ENCODE measurements around the gene TSHZ3. TPM values are rescaled to one million over a fixed set of nuclear protein-coding genes. Genes with fewer than 3 reads are reported as not detected.

The TSHZ3 gene
- polyA plus RNA-seq, 1 donor from 2014 or later = not detected

- H3K4me1 Mint-ChIP-seq = no peaks in the 10 kb centered on the region
- H3K4me3 Mint-ChIP-seq = no peak overlapping the region
- no peaks in the 10 kb centered on the region for H3K27me3 Mint-ChIP-seq
- no peaks in the 10 kb centered on the region for H3K9me3 Mint-ChIP-seq
- no peaks in the 10 kb centered on the region for H3K36me3 Mint-ChIP-seq
- no peak overlapping the region for H3K27ac Mint-ChIP-seq
Observed at GRCh38 chr19:31264041-31264778, 85.0 kb downstream of the TSHZ3 start.

- H3K36me3 Mint-ChIP-seq = no peaks in the 10 kb centered on the region
- H3K27ac Mint-ChIP-seq = no peak overlapping the region
- H3K9me3 Mint-ChIP-seq = peaks cover 0 to 3% (median 0%) of the 10 kb centered on the region in 3 donors
- no peak overlapping the region for H3K4me3 Mint-ChIP-seq
- no peaks in the 10 kb centered on the region for H3K27me3 Mint-ChIP-seq
- H3K4me1 Mint-ChIP-seq = no peaks in the 10 kb centered on the region
Observed at GRCh38 chr19:31263328-31263727, 85.9 kb downstream of the TSHZ3 start.

- Mint-ChIP-seq H3K4me3 (no peak overlapping the region), H3K36me3 (no peaks in the 10 kb centered on the region), H3K27ac (no peak overlapping the region), H3K4me1 (no peaks in the 10 kb centered on the region), H3K9me3 (peaks cover 0 to 3% (median 0%) of the 10 kb centered on the region in 3 donors), H3K27me3 (no peaks in the 10 kb centered on the region)
Observed at GRCh38 chr19:31262725-31263191, 86.5 kb downstream of the TSHZ3 start.

GRCh38 chr19:31261603-31262212, 87.5 kb downstream of the TSHZ3 start:
- Mint-ChIP-seq H3K27ac (no peak overlapping the region), H3K36me3 (no peaks in the 10 kb centered on the region), H3K27me3 (no peaks in the 10 kb centered on the region), H3K4me1 (no peaks in the 10 kb centered on the region), H3K4me3 (no peak overlapping the region), H3K9me3 (peaks cover 0 to 3% (median 0%) of the 10 kb centered on the region in 3 donors)

GRCh38 chr19:31261019-31261602, 88.1 kb downstream of the TSHZ3 start:
- H3K27me3 Mint-ChIP-seq = no peaks in the 10 kb centered on the region
- no peaks in the 10 kb centered on the region for H3K36me3 Mint-ChIP-seq
- H3K4me3 Mint-ChIP-seq = no peak overlapping the region
- H3K4me1 Mint-ChIP-seq = no peaks in the 10 kb centered on the region
- H3K9me3 Mint-ChIP-seq = peaks cover 0 to 3% (median 0%) of the 10 kb centered on the region in 3 donors
- H3K27ac Mint-ChIP-seq = peak overlapping the region in 1 of 3 donors; percentile 74

GRCh38 chr19:31260171-31260933, 88.9 kb downstream of the TSHZ3 start:
- Mint-ChIP-seq H3K4me3 (no peak overlapping the region), H3K4me1 (no peaks in the 10 kb centered on the region), H3K36me3 (no peaks in the 10 kb centered on the region), H3K9me3 (peaks cover 0 to 3% (median 0%) of the 10 kb centered on the region in 3 donors), H3K27ac (no peak overlapping the region), H3K27me3 (no peaks in the 10 kb centered on the region)

GRCh38 chr19:31258211-31259052, 90.8 kb downstream of the TSHZ3 start:
- no peaks in the 10 kb centered on the region for H3K4me1 Mint-ChIP-seq
- no peak overlapping the region for H3K4me3 Mint-ChIP-seq
- H3K9me3 Mint-ChIP-seq = peaks cover 0 to 5% (median 0%) of the 10 kb centered on the region in 3 donors
- H3K27ac Mint-ChIP-seq = no peak overlapping the region
- no peaks in the 10 kb centered on the region for H3K36me3 Mint-ChIP-seq
- H3K27me3 Mint-ChIP-seq = no peaks in the 10 kb centered on the region

- Mint-ChIP-seq H3K4me3 (no peak overlapping the region), H3K27me3 (no peaks in the 10 kb centered on the region), H3K27ac (no peak overlapping the region)
Observed at GRCh38 chr19:31257426-31258130, 91.7 kb downstream of the TSHZ3 start.

GRCh38 chr19:31257025-31257424, 92.2 kb downstream of the TSHZ3 start:
- H3K4me1 Mint-ChIP-seq = no peaks in the 10 kb centered on the region
- H3K27ac Mint-ChIP-seq = no peak overlapping the region
- H3K4me3 Mint-ChIP-seq = no peak overlapping the region
- peaks cover 1% of the 10 kb centered on the region for H3K36me3 Mint-ChIP-seq
- no peaks in the 10 kb centered on the region for H3K27me3 Mint-ChIP-seq
- H3K9me3 Mint-ChIP-seq = peaks cover 0 to 9% (median 0%) of the 10 kb centered on the region in 3 donors

More at GRCh38 chr19:31257426-31258130, 91.7 kb downstream of the TSHZ3 start:
- Mint-ChIP-seq H3K9me3 (peaks cover 0 to 6% (median 0%) of the 10 kb centered on the region in 3 donors), H3K4me1 (no peaks in the 10 kb centered on the region), H3K36me3 (peaks cover 1% of the 10 kb centered on the region)

- Mint-ChIP-seq H3K4me1 (no peaks in the 10 kb centered on the region), H3K9me3 (peaks cover 0 to 9% (median 0%) of the 10 kb centered on the region in 3 donors), H3K36me3 (peaks cover 1% of the 10 kb centered on the region), H3K27ac (no peak overlapping the region), H3K4me3 (no peak overlapping the region), H3K27me3 (no peaks in the 10 kb centered on the region)
Observed at GRCh38 chr19:31256593-31256960, 92.7 kb downstream of the TSHZ3 start.

- Mint-ChIP-seq H3K27me3 (no peaks in the 10 kb centered on the region), H3K27ac (no peak overlapping the region), H3K4me1 (no peaks in the 10 kb centered on the region), H3K9me3 (peaks cover 0 to 9% (median 0%) of the 10 kb centered on the region in 3 donors), H3K36me3 (peaks cover 1% of the 10 kb centered on the region), H3K4me3 (no peak overlapping the region)
Observed at GRCh38 chr19:31255831-31256592, 93.2 kb downstream of the TSHZ3 start.

GRCh38 chr19:31255174-31255799, 93.9 kb downstream of the TSHZ3 start:
- Mint-ChIP-seq H3K36me3 (peaks cover 1% of the 10 kb centered on the region), H3K4me3 (no peak overlapping the region), H3K27me3 (no peaks in the 10 kb centered on the region), H3K27ac (no peak overlapping the region), H3K9me3 (peaks cover 0 to 9% (median under 1%) of the 10 kb centered on the region in 3 donors), H3K4me1 (no peaks in the 10 kb centered on the region)

- Mint-ChIP-seq H3K27me3 (no peaks in the 10 kb centered on the region), H3K4me1 (no peaks in the 10 kb centered on the region), H3K27ac (no peak overlapping the region), H3K36me3 (peaks cover 1% of the 10 kb centered on the region), H3K9me3 (peaks cover 0 to 9% (median 4%) of the 10 kb centered on the region in 3 donors), H3K4me3 (no peak overlapping the region)
Observed at GRCh38 chr19:31254611-31255010, 94.6 kb downstream of the TSHZ3 start.

Data from IgD-negative memory B cell (primary cell).